GM19043 (cell line): ENCODE data around the gene ATP5F1E.
"Not testable (repeated sequence)": the region's sequence is repeated elsewhere in the genome, so short reads cannot be mapped to it uniquely, and the experiment has no call there.

Experiments
- ATAC-seq: cut with Tn5 transposase; IDR thresholded peaks from one replicate; pipeline ENCODE4 v1.9.1; 2021; ENCODE audit warnings: low read depth; ENCODE audit not compliant: unreplicated experiment

ATP5F1E gene

DNA sequence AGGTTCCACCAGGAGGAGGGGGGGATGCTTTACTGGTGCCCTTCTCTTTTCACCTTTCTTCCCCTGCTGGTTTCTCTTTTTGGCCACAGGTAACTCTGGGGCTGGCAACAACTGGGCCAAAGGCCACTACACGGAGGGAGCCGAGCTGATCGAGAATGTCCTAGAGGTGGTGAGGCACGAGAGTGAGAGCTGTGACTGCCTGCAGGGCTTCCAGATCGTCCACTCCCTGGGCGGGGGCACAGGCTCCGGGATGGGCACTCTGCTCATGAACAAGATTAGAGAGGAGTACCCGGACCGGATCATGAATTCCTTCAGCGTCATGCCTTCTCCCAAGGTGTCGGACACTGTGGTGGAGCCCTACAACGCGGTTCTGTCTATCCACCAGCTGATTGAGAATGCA lies 8.5 kb downstream of the ATP5F1E start:
- no peak for ATAC-seq

DNA sequence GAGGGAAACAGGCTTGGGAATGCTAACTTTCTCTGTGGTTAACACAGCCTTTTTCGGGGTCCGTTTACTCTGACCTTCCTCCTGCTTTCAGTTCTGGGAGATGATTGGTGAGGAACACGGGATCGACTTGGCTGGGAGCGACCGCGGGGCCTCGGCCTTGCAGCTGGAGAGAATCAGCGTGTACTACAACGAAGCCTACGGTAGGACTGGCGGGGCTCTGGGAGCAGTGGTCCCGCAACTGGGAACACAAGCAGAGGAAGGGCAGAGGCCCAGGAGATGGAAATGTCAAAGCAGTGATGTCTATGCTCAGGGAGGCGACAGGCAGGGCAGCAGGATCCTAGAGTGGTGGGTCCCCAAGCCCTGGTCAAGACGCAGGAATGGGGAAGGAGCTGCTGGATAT lies 9.4 kb downstream of the ATP5F1E start:
- no peak for ATAC-seq

GRCh38 chr20:59020938-59021551 lies 11.1 kb downstream of the ATP5F1E start:
- no peak for ATAC-seq

DNA sequence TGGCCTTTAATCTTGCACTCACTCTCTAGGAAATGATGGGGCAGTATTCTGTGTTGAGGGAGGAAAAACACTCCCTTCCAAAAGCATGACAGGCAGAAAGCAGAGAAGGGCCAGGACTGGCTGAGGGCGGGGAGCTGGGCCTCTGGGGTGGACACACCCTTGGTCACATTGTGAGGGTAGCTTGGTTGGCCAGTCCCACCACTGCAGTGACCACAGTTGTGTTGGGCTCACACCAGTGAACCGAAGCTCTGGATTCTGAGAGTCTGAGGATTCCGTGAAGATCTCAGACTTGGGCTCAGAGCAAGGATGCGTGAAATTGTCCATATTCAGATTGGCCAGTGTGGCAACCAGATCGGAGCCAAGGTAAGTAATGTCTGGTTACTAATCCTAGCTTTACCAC lies 12.9 kb downstream of the ATP5F1E start, which contains the start of gene TUBB1:
TUBB1 (plus strand) TSS at position 213 of the 400 bp plus-strand sequence; CDS start at position 307, 94 bp downstream.
- ATAC-seq = no peak

DNA sequence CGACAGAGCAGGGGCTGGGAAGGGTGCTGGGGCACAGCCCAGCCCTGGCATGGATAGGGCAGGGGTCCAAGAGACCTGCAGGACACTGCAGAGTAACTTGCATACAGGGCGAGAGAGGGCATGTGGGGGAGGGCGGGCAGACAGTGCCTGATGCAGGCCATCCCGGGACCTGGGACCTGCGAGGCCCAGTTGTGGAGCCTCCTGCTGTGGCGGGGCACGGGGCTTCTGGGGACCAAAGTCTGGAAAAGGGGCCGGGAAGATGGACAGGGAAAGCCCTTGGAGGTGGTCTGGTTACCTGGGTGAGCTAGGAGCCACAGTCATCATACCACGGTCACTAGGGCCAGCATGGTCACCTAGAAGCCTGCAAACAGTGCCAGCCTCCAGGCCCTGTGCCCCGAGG lies 13.3 kb downstream of the ATP5F1E start:
- ATAC-seq = no peak

DNA sequence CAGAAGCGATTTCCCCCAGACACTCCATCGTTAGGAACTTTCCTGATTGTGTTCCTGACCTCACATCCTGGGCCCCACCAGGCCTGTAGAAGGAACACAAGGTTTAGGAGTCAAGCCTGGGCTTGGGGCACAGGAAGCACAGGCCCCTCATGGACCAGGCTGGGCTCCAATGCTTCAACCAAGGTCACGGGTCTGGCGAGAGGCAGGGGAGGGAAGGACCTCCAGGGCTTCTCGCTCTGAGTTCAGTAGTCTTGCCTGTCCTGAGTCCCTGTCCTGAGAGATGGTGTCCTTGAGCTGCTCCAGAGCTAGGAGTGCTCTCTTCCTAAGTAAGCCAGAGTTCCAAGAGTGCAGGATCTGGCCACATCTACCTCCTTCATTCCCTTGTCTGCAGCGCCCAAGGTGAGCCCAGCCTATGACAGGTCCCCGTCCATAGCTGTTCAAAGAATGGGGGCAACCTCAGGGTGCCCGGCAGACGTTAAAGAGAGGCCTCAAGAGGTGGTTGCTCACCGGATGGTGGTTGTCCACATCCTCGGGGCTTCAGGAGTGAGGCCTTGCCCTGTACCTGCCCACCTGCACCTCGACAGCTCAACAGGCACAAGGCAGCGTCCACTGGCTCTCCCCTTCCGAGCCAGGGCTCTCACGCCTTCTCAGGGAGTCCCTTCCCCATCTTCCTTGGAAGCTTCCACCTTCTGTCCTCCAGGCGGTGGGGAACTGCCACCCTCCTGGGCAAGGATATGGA lies 14.5 kb downstream of the ATP5F1E start:
- ATAC-seq = no peak

DNA sequence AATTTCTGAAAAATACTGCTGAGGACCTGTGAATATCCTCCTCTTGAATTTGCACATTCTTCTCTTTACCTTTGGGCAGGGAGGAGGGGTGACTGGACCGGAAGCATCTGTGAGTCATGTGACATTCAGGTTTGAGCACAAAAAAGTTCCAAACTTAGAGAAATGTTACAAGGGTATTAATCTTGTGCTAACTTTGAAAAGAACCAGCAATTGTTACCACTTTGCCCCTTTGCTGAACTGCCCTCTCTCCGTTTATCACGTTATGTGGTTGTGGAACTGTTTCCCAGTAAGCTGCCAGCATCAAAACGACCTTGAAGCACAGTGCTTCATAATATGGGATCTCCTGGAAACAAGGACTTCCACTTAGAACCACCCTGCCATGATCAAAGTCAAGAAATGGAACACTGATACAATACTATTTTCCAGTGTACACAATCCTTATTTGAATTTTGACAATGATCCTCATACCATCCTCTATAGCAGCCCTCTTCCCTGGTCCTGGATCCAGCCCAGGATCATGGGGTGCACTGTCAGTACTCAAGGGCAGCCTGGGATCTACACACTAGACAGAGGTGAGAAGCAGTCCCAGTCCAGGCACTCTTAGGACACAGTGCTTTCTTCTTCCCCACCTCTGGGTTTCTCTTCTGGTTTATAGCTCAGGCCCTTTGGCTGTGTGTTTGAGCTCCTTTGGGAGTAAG lies 15.2 kb downstream of the ATP5F1E start:
- no peak for ATAC-seq

DNA sequence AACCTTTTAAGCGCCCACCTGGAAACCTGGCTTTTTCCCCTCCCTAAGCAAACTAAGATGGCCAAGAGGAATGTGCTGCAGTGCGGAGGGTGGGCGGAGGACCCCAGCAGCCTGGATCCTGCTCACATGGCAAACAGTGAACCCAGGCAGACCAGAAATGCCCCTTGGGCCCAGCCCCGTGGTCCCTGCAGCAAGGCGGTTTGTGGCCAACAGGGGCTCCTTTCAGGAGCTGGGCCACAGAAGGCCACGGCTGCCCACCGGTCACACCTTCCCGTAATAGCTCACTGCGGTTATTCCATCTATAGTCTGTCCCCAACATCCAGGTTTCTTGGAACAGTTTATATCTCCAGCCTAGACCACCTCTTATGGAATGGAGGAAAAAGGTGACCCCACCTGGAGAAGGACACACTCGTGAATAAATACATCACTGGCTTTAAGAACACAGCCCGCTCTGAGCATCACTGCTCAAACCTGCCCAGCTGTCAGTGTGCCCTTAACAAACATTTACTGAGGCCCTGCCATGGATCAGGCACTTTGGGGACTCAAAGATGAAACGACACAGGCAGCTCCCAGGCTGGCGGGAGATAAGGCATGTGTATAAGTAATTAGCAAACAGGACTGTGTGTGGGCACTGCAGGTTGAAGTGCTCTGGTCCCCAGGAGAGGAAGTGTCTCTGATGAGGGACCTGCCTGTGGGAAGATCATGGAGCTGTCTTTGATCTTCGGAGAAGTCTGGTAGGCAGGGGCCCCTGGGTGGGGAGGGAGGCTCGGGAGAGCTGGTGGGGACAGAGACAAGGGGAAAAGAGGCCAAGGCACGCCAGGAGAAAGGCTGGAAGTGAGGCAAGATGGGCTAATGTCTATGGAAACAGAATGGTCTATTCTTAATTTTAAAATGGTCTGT lies 16.1 kb downstream of the ATP5F1E start:
- ATAC-seq = no peak

DNA sequence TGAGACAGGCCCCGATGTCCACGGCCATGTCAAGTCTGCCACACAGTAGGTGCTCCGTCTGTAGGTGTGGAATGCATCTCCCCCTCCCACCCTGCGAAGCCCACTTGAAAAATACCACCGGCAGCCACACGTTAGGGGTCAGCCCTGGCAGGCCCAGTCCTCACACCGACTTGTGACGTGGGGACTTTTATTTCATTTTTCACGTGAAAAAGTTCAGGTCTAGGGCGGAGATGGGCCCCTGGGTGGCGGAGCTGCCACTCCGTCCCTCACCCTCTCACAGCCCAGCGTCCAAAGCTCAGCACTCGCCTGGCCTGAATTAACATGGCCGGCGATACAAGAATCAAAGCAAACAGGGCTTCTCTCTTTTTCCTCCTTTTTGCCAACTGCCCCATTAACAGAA lies 16.7 kb downstream of the ATP5F1E start:
- ATAC-seq = no peak

DNA sequence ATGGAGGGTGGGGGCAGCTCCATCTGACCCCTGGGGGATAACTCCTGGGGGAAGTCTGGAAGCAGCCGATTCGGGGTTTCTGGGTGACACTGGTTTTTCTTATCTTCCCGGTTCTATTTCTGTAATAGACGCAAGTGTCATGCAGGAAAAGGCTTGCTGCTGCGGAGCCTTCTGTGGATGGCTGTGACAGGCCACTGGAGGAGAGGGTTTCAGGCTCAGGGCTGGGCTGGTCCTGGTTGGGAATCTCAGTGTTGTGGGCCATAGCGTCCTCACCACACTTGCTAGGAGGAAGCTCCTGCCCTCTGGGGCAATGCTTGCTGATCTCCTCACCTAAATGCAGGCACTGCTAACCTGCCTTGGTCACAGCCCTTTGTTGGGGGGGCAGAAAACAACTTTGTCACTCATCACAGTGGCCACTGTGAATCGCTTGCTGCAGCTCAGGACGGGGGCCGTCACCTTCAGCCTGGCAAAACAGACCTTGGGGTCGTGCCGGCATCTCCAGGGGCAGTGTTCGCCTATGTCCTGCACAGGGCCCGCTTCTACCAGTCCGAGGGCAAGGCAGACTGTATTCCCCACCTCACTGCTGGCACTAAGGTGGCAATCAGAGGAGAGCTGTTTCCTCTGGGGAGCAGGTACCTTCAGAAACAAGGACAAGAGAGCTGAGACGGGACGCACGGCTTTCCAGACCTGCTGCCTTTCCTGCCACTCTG lies 17.3 kb downstream of the ATP5F1E start:
- ATAC-seq = no peak

GRCh38 chr20:59013959-59014608 lies 18.1 kb downstream of the ATP5F1E start:
- ATAC-seq = no peak

DNA sequence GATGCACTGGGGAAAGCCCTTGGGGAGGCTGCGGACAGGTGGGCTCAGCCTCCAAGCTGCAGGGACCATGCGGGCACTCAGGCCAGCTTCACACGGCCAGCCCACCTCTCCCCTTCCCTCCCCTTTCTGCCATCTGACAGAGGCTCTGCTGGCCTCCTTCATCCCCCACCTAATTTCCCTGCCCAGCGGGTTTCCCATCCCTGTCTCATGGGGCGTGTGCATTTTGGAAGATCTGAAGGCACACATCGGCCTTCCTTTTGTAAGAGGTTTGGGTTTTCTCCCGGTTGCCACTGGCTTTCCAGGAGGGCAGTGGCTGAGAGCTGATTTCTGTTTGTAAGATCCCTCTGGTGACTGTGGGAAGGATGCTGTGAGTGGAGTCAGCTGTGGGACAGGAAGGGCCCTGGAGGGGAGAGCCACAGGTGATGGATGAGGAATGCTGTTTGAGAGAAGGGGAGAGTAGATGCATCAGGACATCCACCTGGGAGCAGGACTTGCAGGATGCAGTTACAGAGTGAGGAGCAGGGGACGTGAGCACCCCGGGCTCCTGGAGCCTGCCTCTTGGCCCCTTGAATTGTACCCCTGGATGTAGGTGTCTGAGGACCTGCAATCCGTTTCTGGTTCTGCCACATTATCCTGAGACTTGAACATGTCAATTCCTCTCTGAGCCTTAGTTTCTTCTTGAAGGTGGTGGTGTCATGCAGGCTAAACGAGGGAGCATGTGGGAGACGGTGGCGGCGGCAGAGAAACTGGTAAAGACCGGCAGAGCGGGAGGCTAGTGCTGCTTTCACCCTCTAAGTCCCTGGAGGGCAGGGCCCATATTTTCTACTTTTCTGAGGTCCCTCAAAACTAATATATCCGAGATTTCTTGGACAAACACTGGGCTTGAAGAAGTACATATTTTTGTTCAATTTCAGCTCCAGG lies 18.8 kb downstream of the ATP5F1E start:
- ATAC-seq = no peak

- not testable (repeated sequence) for ATAC-seq
Observed at GRCh38 chr20:59011874-59012157, 20.3 kb downstream of the ATP5F1E start.

DNA sequence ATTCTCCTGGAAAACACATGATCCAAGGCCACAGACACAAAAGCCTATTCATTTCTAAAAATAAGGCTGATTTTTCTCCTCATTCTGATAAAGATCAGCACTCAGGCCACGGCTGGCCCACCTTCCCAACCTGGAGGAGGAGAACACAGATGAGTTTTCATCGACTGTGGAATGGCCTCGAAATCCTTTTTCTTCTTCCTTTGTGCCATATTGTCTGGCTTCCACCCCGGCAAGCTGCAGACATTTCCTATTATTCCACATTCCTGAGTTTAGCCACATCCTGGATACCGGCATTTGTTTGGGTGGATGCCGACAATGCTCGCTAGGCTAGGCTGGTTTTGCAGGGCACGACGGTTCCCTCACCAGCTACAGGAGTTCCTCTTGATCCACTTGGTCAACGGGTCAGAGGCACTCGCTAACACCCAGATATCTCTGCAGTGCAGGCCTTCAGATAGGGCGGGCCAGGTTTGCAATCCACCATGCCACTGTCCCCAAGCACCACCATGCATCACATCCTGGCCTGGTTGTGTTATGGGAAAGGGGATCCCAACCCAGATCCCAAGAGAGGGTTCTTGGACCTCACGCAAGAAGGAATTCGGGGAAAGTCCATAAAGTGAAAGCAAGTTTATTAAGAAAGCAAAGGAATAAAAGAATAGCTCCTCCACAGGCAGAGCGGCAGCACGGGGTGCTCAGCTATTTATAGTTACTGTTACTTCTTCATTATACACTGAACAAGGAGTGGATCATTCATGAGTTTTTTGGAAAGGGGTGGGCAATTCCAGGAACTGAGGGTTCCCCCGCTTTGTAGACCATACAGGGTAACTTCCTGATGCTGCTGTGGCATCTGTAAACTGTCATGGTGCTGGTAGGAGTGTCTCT lies 20.9 kb downstream of the ATP5F1E start:
- no peak for ATAC-seq

GRCh38 chr20:59010321-59010994 lies 21.7 kb downstream of the ATP5F1E start:
- no peak for ATAC-seq

- no peak for ATAC-seq
Observed at GRCh38 chr20:59008715-59009336, 23.3 kb downstream of the ATP5F1E start.
